ENCODE measurements around the gene TAX1BP3.

TAX1BP3 gene

DNA sequence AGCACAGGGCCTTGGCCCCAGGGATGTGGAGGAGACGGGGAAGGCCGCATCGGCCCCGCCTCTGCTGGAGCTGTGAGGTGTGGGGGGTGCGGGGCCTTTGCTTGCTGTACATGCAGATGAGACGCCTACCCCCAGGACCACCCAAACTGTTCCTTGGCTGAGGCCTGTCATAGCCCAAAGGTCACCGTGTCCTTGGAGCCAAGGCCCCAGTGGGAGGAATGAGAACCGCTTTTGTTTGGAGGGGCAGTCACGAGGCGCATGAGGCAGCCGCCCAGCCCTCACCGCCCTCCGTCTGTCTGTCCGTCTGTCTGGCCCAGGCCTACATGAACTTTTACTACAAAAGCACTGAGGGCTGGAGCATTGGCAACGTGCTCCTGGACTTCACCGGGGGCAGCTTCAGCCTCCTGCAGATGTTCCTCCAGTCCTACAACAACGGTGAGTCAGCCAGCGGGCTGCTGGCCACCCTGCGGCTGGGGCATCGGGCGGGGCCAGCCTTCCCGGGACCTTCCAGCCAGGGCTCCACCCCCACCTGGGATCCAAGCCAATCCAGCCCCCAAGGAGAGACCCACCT is 8.8 kb downstream of the TAX1BP3 start:
- Histone ChIP-seq H3K36me3 (replicated peaks; ENCODE audit: insufficient read depth, low read length) (no peaks in the 10 kb centered on the region), H3K27ac (ENCODE audit: low read length) (no peak overlapping the region), H2AFZ (ENCODE audit: low read length) (no peak overlapping the region), H3K9me3 (replicated peaks; ENCODE audit: insufficient read depth, low read length) (no peaks in the 10 kb centered on the region), H3K4me3 (ENCODE audit: low read length) (no peak overlapping the region), H3K9ac (ENCODE audit: low read length) (no peak overlapping the region), H3K4me2 (ENCODE audit: low read depth, low read length) (no peak overlapping the region), H3F3A (ENCODE audit: insufficient read depth, low read length) (no peaks in the 10 kb centered on the region), H3K4me1 (ENCODE audit: low read length) (no peaks in the 10 kb centered on the region), H3K27me3 (replicated peaks; ENCODE audit: insufficient read depth, low read length) (no peaks in the 10 kb centered on the region), H4K20me1 (ENCODE audit: insufficient read depth, low read length) (no peaks in the 10 kb centered on the region), H3K9me2 (replicated peaks; ENCODE audit: insufficient read depth, low read length) (no peaks in the 10 kb centered on the region), H3K79me2 (ENCODE audit: low read length) (no peaks in the 10 kb centered on the region)
- peak; percentile 3 for DNase-seq
- no peak for TF ChIP-seq EZH2 (optimal IDR thresholded peaks at IDR 0.05; ENCODE audit: low read depth, low read length)
- TF ChIP-seq, protein P1, sequence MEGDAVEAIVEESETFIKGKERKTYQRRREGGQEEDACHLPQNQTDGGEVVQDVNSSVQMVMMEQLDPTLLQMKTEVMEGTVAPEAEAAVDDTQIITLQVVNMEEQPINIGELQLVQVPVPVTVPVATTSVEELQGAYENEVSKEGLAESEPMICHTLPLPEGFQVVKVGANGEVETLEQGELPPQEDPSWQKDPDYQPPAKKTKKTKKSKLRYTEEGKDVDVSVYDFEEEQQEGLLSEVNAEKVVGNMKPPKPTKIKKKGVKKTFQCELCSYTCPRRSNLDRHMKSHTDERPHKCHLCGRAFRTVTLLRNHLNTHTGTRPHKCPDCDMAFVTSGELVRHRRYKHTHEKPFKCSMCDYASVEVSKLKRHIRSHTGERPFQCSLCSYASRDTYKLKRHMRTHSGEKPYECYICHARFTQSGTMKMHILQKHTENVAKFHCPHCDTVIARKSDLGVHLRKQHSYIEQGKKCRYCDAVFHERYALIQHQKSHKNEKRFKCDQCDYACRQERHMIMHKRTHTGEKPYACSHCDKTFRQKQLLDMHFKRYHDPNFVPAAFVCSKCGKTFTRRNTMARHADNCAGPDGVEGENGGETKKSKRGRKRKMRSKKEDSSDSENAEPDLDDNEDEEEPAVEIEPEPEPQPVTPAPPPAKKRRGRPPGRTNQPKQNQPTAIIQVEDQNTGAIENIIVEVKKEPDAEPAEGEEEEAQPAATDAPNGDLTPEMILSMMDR (IDR thresholded peaks at IDR 0.05; ENCODE audit: low read length): no peak
- no peak for TF ChIP-seq EZH2phosphoT487 (IDR thresholded peaks at IDR 0.05; ENCODE audit: low read length)

DNA sequence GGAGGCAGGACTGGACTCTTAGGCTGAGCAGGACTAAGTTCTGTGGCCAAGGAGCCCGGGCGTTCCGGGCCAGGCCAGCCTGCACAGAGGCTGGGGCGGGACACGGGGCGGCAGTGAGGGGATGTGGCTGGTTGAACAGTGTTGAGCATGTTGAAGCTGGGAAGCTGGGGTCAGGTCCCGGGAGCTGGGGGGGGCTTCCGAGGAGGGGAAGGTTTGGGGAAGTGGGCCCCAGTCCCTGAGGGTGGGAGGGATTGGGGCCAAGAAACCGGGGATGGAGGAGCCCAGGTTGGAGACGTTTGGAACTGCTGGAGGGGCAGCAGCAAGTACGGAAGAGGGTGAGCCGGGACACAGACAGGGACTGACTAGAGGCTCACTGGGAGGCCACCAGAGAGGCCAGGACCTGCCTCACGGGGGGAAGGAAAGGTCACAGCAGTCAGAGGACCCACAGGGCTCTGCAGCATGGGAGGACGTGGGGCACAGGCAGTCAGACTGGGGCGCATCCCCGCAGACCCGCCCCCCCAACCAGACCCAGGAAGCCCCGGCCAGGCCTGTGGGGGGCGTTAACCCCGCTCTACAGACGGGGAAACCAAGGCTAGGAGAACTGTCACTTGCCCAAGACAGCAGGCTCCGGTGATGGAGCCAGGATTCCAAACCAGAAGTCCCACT is 9.5 kb downstream of the TAX1BP3 start:
- Histone ChIP-seq H3K27ac (ENCODE audit: low read length) (no peak overlapping the region), H3K4me1 (ENCODE audit: low read length) (no peaks in the 10 kb centered on the region), H2AFZ (ENCODE audit: low read length) (no peak overlapping the region), H3K9me3 (replicated peaks; ENCODE audit: insufficient read depth, low read length) (no peaks in the 10 kb centered on the region), H3K36me3 (replicated peaks; ENCODE audit: insufficient read depth, low read length) (no peaks in the 10 kb centered on the region), H3K27me3 (replicated peaks; ENCODE audit: insufficient read depth, low read length) (no peaks in the 10 kb centered on the region), H3K4me2 (ENCODE audit: low read depth, low read length) (no peak overlapping the region), H3F3A (ENCODE audit: insufficient read depth, low read length) (no peaks in the 10 kb centered on the region), H4K20me1 (ENCODE audit: insufficient read depth, low read length) (no peaks in the 10 kb centered on the region), H3K4me3 (ENCODE audit: low read length) (no peak overlapping the region), H3K9ac (ENCODE audit: low read length) (no peak overlapping the region), H3K9me2 (replicated peaks; ENCODE audit: insufficient read depth, low read length) (no peaks in the 10 kb centered on the region), H3K79me2 (ENCODE audit: low read length) (no peaks in the 10 kb centered on the region)
- DNase-seq: peak; percentile 1
- TF ChIP-seq, protein P1 (IDR thresholded peaks at IDR 0.05; ENCODE audit: low read length): no peak
- no peak for TF ChIP-seq EZH2 (optimal IDR thresholded peaks at IDR 0.05; ENCODE audit: low read depth, low read length)
- no peak for TF ChIP-seq EZH2phosphoT487 (IDR thresholded peaks at IDR 0.05; ENCODE audit: low read length)

DNA sequence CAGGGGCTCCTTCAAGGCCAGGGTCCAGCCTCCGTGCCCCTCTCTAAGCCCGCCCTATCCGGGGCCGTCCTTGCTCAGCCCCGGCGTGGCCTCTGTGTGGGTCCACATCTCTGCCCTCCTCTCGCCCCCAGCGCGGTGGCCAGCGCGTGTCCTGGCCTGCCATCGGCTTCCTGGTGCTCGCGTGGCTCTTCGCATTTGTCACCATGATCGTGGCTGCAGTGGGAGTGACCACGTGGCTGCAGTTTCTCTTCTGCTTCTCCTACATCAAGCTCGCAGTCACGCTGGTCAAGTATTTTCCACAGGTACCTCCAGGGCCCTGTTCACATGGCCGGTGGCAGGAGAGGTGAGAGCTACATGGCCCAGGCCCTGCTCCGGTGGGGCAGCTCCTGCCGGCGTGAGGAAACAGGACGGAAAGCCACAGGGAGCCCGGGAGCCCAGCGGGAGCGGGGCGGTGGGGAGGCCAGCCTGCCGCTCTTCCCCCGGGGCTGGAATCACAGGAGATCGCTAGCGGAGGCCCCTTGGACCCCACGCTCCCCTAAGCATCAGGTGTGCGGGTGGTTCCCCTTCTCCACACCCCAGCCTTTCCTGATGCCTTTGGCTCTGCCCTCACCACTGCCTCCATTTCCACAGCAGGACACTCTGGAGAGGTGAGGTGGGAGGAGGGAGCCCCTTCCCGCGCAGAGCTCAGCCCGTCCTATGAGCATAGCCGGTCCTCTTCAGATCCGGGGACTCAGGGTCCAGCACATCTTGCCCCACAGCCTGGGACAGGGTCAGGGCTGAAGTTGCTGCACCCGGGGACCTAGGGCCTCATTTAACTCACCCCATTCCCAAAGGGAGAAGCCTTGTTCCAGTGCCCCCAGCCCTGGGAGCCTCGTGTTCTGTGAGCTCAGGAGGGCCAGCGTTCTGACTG is 10.2 kb downstream of the TAX1BP3 start:
- H3K9ac ChIP-seq (ENCODE audit: low read length): no peak overlapping the region
- no peaks in the 10 kb centered on the region for H3K27me3 ChIP-seq (replicated peaks; ENCODE audit: insufficient read depth, low read length)
- no peaks in the 10 kb centered on the region for H3F3A ChIP-seq (ENCODE audit: insufficient read depth, low read length)

More for the DNA sequence above, 10.2 kb downstream of the TAX1BP3 start:
- no peaks in the 10 kb centered on the region for H3K36me3 ChIP-seq (replicated peaks; ENCODE audit: insufficient read depth, low read length)
- no peaks in the 10 kb centered on the region for H3K9me2 ChIP-seq (replicated peaks; ENCODE audit: insufficient read depth, low read length)
- H4K20me1 ChIP-seq (ENCODE audit: insufficient read depth, low read length): no peaks in the 10 kb centered on the region
- no peak overlapping the region for H3K4me2 ChIP-seq (ENCODE audit: low read depth, low read length)
- H3K9me3 ChIP-seq (replicated peaks; ENCODE audit: insufficient read depth, low read length): no peaks in the 10 kb centered on the region
- H2AFZ ChIP-seq (ENCODE audit: low read length): no peak overlapping the region
- H3K4me1 ChIP-seq (ENCODE audit: low read length): no peaks in the 10 kb centered on the region
- no peaks in the 10 kb centered on the region for H3K79me2 ChIP-seq (ENCODE audit: low read length)
- no peak overlapping the region for H3K4me3 ChIP-seq (ENCODE audit: low read length)
- TF ChIP-seq, protein P1 (IDR thresholded peaks at IDR 0.05; ENCODE audit: low read length): no peak
- TF ChIP-seq EZH2phosphoT487 (IDR thresholded peaks at IDR 0.05; ENCODE audit: low read length): no peak
- no peak for TF ChIP-seq EZH2 (optimal IDR thresholded peaks at IDR 0.05; ENCODE audit: low read depth, low read length)
- H3K27ac ChIP-seq (ENCODE audit: low read length): no peak overlapping the region
- peak; percentile 3 for DNase-seq
